Measurements from ENCODE around the gene MPDU1. TPM values are rescaled to one million over a fixed set of nuclear protein-coding genes. Genes with fewer than 3 reads are reported as not detected.
"Not testable (repeated sequence)": the region's sequence is repeated elsewhere in the genome, so short reads cannot be mapped to it uniquely, and the experiment has no call there.

The MPDU1 gene
- total RNA-seq, 2 experiments from 2014 or later, result 105 to 106 TPM

- ChIA-PET POLR2A (interaction anchor here (1.2 kb wide), 1 partner anchor 154 kb away, joined by 4 read pairs; no protein-coding TSS in a partner anchor), CTCF (interaction anchor here (0.6 to 2.4 kb wide), 14 partner anchors 11 to 246 kb away, joined by 3 to 12 read pairs (median 4); partner anchors contain the start of genes ATP1B2, CD68 and SENP3)
These were observed 6.4 kb downstream of the MPDU1 start, which contains the start of gene SOX15 for GRCh38 chr17:7589891-7590691. Gene SOX15 (minus strand): TSS chr17:7590094. CDS start chr17:7589676, 418 bp downstream.

DNA sequence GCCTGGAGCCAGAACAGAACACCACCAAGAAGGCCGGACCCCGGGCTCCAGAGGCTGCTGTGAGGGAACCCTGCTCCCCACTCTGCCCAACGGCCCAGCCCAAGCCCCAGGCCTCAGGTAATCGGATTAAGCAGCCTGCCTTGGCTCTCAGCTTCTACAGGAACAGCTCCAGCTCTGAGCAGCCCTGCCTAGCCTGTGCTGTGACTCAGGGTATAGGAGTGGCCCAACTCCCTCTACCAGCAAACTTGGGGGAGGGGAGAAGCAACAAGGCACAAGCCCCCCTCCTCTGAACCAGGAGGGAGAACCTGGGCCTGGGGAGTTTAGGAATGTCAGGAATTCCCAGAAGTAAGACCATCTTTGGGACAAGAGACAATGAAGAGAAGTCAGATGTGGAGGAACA is 7.1 kb downstream of the MPDU1 start:
- POLR2A ChIA-PET, result no interaction called here
- CTCF ChIA-PET, result interaction anchor here (0.8 kb wide), 1 partner anchor 75 kb away, joined by 3 read pairs; no protein-coding TSS in a partner anchor

- ChIA-PET POLR2A (interaction anchor here (1.4 kb wide), 1 partner anchor 18 kb away, joined by 5 read pairs; no protein-coding TSS in a partner anchor), CTCF (no interaction called here)
These were observed 7.9 kb downstream of the MPDU1 start for GRCh38 chr17:7591596-7591995.

- CTCF ChIA-PET, result interaction anchor here (1.4 kb wide), 1 partner anchor 91 kb away, joined by 3 read pairs; no protein-coding TSS in a partner anchor
- POLR2A ChIA-PET, result interaction anchor here (1.4 kb wide), 1 partner anchor 19 kb away, joined by 5 read pairs; no protein-coding TSS in a partner anchor
These were observed 8.9 kb downstream of the MPDU1 start for GRCh38 chr17:7592422-7593021.

DNA sequence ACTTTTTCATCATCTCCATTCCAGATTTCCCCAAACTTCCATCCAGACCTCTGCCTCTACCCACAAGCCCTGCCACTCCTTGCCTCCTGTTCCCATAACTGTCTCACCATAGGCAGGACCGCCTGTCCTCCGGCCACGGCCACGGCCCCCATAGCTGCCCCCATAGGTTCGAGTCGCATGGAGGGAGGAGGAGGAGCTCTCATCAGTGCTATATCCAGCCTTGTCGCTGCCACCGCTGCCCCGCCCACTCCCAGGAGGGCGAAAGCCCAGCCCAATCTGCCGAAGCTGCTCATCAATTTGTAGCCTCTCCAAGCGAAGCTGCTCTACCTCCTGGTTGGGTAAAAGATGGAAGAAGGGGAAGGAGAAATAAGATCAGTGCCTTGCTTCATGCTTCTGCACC is 9.6 kb downstream of the MPDU1 start:
- POLR2A ChIA-PET, result no interaction called here
- CTCF ChIA-PET, result interaction anchor here (1.4 kb wide), 1 partner anchor 90 kb away, joined by 3 read pairs; no protein-coding TSS in a partner anchor

GRCh38 chr17:7597561-7597960 is 13.9 kb downstream of the MPDU1 start:
- POLR2A ChIA-PET, result not testable (repeated sequence)

DNA sequence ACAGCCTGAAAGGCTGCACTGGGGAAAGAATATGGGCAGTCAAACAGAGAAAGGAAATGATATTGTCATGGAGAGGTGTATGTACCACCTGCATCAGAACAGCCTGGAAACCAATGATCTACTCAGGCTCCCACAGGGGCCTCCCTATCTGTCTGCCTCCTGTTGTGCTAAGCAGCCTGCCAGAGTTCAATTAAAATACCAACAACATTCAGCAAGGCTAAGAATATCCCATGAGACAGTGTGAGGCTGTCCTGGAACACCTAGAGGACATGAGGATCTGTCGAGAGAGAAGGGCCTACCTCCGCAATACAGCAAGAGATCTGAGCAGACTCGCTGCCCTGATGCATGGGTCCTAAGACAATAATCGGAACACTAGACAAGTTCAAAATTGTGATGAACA is 22.6 kb downstream of the MPDU1 start:
- CTCF ChIA-PET, result no interaction called here
- POLR2A ChIA-PET, result no interaction called here

More at GRCh38 chr17:7597561-7597960, 13.9 kb downstream of the MPDU1 start:
- CTCF ChIA-PET, result not testable (repeated sequence)

DNA sequence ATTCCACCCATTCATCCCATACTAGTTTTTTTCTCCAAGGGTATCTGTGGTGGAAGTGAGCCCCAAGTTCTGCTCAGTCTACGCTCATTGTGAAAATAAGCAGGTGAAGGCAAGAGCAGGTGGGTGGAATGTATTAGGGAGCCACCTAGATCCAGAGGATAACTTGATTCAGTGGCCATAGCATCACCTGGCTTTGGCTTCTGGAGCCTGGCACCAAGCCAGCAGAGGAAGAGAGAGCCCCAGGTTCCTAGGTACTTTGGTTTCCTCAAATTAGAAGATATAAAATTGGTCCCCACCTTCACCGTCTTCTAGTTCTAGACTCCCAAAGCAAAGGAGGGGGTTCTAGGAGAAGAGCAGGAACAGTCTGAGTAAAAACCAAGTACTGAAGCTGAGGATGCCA is 27.0 kb downstream of the MPDU1 start:
- ChIA-PET CTCF (interaction anchor here (1.0 kb wide), 1 partner anchor 77 kb away, joined by 3 read pairs; no protein-coding TSS in a partner anchor), POLR2A (interaction anchor here (0.6 kb wide), 1 partner anchor 614 kb away, joined by 6 read pairs; no protein-coding TSS in a partner anchor)

DNA sequence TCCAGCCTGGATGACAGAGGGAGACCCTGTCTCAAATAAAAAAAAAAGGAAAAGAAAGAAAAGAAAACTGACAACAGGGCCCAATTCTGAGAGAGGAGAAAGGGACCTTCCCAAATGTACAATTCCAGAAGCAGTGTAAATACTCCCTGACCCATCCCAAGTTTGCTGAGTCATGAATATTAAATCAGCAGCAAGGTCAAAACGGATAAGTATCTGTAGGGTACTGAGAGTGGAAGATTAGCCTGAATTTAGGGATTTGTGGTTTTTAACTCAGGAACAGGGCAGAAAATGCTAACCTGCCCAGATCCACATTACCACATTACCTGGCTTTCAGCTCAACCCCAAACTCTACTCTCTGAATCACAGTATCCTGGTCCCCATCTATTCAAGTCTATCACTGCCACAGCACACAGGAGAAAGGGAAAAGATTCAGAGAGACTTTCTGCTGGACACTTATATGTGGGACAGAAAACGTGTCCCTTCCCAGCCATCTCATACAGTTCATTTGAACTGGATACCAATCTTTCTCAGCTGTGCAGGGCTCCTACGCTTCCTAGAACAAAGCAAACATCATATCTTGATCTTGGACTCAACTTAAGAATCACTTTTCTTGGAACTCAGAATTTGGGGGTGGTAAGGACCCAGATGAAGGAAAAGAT is 28.1 kb downstream of the MPDU1 start:
- POLR2A ChIA-PET, result interaction anchor here (0.7 to 1.0 kb wide), 2 partner anchors 37 to 38 kb away, joined by 3 read pairs; no protein-coding TSS in a partner anchor
- CTCF ChIA-PET, result interaction anchor here (0.6 kb wide), 2 partner anchors 51 to 165 kb away, joined by 3 read pairs; partner anchors contain the start of gene SENP3

DNA sequence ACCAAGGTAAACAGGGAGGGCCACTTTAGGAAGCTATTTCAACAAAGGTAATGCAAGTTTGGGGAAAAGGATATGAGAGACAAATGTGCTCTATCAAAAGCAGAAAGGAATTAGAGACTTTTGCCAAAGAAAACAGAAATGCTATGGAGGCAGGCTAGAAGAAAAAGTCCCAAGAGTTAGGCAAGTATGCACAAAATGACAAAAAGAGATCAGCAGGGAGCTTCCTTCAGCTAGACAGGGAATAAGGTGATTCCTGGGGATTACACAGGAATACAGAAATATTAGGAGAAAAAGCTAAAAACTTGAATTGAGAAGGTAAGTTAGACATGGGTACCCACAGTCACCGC is 28.6 kb downstream of the MPDU1 start:
- POLR2A ChIA-PET, result interaction anchor here (0.7 to 1.0 kb wide), 2 partner anchors 38 kb away, joined by 3 read pairs; no protein-coding TSS in a partner anchor
- CTCF ChIA-PET, result interaction anchor here (0.6 kb wide), 1 partner anchor 166 kb away, joined by 3 read pairs; no protein-coding TSS in a partner anchor

- ChIA-PET POLR2A (interaction anchor here (0.8 to 2.8 kb wide), 3 partner anchors 40 to 73 kb away, joined by 3 to 21 read pairs (median 4); partner anchors contain the start of genes TP53 and WRAP53), CTCF (interaction anchor here (1.2 to 1.6 kb wide), 4 partner anchors 13 to 74 kb away, joined by 3 to 11 read pairs (median 4); partner anchors contain the start of genes SAT2, TNFSF13 and TP53)
These were observed 30.2 kb downstream of the MPDU1 start for GRCh38 chr17:7613769-7614424.

DNA sequence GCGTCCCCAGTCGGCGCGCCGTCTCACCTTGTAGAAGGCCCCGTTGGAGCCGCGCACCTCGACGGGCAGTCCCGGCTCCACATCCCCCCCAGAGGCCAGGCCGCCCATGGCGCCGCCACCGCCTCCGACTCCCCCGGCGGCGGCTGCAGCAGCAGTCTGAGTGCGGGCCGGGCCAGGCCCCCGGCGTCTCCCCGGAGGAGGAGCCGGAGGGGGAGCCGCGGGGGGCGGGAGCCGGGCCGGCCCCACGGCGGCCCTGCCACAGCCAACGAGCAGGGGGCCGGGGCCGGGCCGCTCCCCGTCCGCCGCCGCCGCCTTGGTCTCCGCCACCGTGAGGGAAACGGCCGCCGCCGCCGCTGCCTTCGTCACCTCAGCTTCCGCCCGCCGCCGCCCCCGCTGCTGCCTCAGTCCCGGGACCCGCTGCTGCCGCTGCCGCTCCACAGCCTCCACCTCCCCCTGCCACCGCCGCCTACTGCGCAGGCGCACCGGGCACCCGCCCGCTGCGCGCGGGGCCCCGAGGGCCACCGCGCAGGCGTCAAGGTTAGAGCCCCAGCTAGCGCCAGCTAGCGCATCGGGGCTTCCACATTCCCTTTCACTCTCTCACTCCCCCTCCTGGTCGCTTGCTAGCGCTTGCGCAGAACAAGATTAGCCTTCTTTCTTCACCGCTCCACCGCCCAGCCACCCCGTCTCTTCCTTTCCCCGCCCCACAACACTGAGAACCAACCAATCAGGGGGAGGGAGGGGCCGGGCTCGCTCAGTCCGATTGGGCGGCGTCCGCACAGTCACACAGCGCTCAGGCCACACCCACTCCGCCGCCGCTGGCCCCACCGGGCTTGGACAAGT is 31.0 kb downstream of the MPDU1 start, which contains the start of gene FXR2:
FXR2 (minus strand) TSS at position 473 of the 840 bp plus-strand sequence; CDS start at position 108, 365 bp downstream.
- ChIA-PET CTCF (interaction anchor here (0.6 to 1.6 kb wide), 7 partner anchors 11 to 73 kb away, joined by 3 to 11 read pairs (median 3); partner anchors contain the start of genes SAT2, TNFSF13 and TP53), POLR2A (interaction anchor here (0.6 to 2.8 kb wide), 5 partner anchors 13 to 442 kb away, joined by 3 to 21 read pairs (median 4); partner anchors contain the start of genes SAT2, TP53 and WRAP53)

DNA sequence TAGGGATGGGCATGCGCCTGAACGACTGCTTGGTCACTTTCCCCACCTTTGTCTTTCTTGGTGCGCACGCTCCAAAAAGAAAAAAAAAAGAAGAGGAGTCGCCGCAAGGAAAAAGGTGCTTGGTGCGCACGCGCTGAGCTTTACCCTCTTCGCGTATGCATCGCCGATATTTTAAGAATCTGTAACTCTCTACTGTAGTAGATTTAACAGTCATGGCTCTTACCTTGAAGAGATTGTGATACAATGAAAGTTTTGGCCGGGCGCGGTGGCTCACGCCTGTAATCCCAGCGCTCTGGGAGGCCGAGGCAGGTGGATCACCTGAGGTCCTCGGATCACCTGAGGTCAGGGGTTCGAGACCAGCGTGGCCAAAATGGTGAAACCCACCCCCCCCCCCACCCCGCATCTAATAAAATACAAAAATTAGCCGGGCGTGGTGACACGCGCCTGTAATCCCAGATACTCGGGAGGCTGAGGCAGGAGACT is 31.7 kb downstream of the MPDU1 start:
- CTCF ChIA-PET, result interaction anchor here (0.6 to 1.6 kb wide), 5 partner anchors 10 to 443 kb away, joined by 3 to 11 read pairs (median 3); partner anchors contain the start of gene TP53
- POLR2A ChIA-PET, result interaction anchor here (0.6 to 2.8 kb wide), 5 partner anchors 12 to 442 kb away, joined by 3 to 21 read pairs (median 4); partner anchors contain the start of genes SAT2, TP53 and WRAP53

- CTCF ChIA-PET, result interaction anchor here (0.9 to 1.3 kb wide), 3 partner anchors 29 to 69 kb away, joined by 3 to 4 read pairs (median 3); partner anchors contain the start of gene TP53
- POLR2A ChIA-PET, result no interaction called here
These were observed 35.0 kb downstream of the MPDU1 start for GRCh38 chr17:7618608-7619007.

GRCh38 chr17:7620835-7621234 is 37.2 kb downstream of the MPDU1 start:
- CTCF ChIA-PET, result no interaction called here
- POLR2A ChIA-PET, result no interaction called here

DNA sequence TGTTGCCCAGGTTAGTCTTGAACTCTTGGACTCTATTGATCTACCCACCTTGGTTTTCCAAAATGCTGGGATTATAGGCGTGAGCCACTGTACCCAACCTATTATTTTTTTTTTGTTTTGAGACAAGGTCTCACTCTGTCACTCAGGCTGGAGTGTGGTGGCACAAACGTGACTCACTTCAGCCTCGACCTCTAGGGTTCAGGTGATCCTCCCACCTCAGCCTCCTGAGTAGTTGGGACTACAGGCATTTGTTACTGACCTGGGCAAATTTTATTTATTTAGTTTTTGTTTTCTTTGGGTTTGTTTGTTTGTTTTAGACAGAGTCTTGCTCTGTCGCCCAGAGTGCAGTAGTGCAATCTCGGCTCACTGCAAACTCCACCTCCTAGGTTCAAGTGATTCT is 40.0 kb downstream of the MPDU1 start:
- CTCF ChIA-PET, result no interaction called here
- POLR2A ChIA-PET, result no interaction called here

DNA sequence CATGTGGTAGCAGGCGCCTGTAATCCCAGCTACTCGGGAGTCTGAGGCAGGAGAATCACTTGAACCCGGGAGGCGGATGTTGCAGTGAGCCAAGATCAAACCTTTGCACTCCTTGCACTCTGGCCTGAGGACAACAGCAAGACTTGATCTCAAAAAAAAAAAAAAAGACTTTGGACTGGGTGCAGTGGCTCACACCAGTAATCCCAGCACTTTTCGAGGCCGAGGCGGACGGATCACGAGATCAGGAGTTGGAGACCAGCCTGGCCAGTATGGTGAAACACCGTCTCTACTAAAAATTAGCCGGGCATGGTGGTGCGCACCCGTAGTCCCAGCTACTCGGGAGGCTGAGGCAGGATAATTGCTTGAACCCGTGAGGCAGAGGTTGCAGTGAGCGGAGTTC is 42.1 kb downstream of the MPDU1 start:
- ChIA-PET POLR2A (interaction anchor here (0.7 to 1.1 kb wide), 3 partner anchors 61 to 266 kb away, joined by 4 to 6 read pairs (median 5); partner anchors contain the start of gene TP53), CTCF (interaction anchor here (1.2 kb wide), 1 partner anchor 11 kb away, joined by 3 read pairs; the partner anchor contains the start of gene FXR2)
